Measurements from ENCODE around the gene VSTM4. TPM values are rescaled to one million over a fixed set of nuclear protein-coding genes. Genes with fewer than 3 reads are reported as not detected.

VSTM4 gene
- total RNA-seq, 1 donor from 2014 or later: 12.2 TPM

DNA sequence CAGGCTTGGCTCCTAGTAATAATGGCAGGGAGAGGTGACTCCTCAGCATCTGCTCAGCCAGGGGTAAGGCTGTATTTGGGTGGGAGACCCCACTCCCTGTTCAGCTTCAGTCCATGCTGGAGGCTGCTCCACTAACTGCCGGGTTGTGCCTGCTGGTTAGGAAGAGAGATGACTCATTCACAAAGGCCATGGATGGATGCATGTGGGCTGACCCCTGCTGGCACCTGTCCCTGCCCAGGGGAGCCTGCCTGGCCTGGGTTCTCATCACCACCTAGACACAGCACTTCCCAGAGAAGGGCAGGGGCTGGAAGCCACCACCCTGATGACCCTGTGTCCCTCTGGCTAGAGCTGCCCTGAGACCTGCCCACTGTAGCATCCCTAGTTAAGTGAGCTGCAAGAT, 59.0 kb downstream of the VSTM4 start:
- no peak for ATAC-seq
- intact Hi-C loops (cut with micrococcal nuclease): no loop called here

DNA sequence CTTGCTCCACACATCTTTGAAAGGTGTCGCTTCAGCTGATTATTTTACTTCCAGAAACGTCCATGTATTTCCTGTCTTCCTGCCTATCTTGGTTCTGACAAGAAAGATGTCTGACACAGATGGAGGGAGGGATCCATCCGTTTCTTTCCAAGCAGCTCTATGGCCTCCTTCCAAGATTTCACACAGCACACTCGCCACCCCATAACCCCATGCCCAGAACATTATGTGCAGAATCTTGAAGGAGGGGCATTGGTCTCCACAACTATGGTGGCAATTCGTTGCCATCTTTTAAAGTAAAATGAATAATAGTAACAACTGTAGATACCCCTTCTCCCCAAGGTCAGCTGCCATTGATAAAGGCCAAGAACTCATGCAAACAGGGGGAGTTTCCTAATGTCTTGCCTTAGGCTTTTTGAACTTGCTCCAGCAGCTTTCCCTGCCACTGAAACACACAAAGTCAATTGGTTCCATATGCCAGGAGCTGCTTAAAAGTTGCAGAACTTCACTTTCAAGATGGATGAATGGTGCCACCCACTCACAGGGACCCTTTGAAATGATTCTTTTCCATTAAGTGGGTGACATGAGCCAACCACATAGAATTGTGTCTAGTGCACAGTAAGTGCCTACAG, 60.0 kb downstream of the VSTM4 start:
- peak; percentile 31 for ATAC-seq
- intact Hi-C loops (cut with micrococcal nuclease): no loop called here
- no peak for DNase-seq

More for the DNA sequence above, 59.0 kb downstream of the VSTM4 start:
- DNase-seq: no peak

DNA sequence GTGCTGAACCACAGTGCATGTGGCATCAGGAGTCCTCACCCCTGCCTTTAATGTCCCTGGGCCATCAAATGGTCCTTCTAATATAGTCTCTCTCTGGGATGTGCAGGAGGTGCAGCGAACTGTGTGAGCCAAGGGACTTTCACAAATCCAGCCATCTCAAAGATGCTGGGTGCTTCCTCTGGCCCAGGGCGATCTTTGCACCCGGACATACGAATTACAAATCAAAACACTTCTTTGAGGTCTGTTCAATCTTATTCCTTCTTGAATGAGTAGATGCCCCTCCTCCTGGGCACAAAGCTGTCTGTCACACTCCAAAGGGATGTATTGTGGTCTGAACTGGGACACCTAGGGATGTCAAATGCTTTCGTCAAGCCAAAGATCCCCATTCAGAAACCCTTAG, 60.6 kb downstream of the VSTM4 start:
- no peak for DNase-seq
- intact Hi-C loops (cut with micrococcal nuclease): no loop called here
- ATAC-seq: no peak

DNA sequence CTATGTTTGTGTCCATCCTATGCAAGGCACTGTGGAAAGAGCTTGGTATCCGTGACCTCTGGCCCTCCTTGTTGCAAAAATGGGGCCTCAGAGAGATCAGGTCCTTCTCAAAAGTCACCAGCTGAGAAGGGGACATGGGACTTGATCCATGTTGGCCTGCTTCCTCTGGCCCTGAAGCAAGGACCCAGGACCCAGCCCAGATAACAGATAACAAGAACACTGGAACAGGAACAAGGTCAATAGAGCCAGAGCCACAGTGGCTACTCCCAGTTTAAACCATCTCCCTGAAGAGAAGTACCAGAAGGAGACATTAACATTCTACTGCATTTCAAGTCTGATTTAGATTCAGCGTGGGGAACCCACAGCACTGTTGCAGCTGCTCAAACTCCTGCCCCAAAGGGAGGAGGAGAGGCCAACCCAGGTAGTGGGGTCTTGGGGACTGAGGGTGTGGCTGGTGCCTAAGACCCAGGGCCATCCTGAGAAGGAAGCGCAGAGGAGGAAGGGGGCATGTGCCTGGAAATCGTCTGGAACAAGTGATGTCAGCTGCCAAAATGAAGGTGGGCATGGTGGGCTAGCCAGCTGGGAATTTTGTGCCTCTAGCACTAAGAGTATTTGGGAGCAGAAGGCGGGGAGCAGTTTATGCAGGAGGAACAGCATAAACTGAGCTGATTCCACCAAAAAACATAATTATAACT, 61.2 kb downstream of the VSTM4 start:
- DNase-seq (no peak), ATAC-seq (peak; percentile 53)
- intact Hi-C loops (cut with micrococcal nuclease): no loop called here

DNA sequence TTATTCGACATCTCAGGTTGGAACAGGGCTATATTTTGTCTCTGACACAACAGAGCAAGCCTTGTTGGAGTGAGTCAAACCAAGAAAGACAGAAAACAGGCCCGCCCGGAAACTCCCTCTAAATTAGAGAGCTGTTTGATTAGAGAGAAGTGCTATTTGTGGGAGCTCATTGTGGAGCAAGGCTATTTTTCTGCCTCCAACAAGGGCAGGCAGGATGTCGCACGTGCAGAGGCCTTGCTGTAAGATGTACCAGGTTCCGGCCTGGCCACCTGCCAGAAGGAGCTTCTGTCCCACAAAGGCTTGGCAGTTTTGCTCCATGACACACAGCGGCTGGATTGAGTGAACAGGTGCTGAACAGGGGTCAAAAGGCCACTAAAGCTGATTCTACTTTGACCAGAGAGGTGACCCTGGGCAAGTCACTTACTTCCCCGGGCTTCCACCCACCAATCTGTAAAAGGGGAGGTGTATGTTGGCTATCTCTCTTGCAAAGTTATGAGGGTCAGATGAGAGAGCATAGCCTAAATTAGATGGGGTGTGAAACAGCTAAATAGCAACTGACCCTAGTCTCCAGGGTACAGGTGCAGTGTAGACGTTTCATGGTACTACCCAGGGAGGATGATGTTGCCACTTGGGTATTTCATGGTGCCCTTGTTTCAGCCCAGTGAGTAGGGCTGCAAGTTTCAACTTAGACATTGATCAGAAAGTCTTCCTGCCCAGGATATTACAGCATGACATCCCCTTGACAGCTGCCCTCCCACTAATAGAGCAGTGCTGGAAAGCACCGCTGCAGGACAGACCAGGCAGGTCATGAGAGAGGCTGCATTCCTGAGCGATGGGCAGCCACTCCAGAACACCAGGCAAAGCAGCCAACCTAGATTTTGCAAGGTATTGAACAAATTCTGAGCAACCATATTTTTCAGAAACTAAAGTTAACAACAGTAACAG, 62.0 kb downstream of the VSTM4 start:
- ATAC-seq: peak; percentile 73
- DNase-seq: peak; percentile 71
- intact Hi-C loops (cut with micrococcal nuclease): no loop called here

DNA sequence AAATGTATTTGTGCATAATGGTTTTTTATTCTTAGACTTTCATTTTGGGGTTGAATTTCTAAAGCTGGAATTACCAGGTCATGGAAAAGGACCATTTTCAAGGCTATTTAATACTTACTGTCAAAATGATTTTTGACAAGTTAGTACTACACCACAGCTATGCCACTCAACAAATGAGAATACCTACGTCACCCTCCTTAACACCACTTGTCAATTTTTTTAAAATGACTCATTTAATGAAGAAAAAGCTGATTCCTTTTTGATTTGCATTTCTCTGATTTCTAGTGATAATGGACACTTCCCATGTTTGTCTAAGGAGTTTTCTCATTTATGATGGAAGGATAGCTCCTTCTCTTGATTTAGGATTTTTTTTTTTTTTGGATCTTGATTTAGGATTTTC, 63.3 kb downstream of the VSTM4 start:
- intact Hi-C loops (cut with micrococcal nuclease): no loop called here
- DNase-seq: no peak
- ATAC-seq: no peak

DNA sequence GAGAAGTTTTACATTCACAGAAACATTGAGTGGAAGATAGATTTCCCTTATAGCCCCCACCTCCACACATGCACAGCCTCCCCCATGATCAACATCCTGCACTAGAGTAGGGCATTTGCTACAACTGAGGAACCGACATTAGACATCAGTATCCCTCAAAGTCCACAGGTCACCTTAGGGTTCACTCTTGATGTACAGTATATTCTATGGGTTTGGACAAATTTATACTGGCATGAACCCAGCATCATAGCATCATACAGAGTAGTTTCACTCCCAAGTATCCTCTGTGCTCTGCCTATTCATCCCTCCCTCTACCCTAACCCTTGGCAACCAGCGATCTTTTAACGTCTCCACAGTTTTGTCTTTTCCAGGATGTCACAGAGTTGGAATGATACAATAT, 64.4 kb downstream of the VSTM4 start:
- intact Hi-C loops (cut with micrococcal nuclease): no loop called here
- DNase-seq (no peak), ATAC-seq (no peak)

DNA sequence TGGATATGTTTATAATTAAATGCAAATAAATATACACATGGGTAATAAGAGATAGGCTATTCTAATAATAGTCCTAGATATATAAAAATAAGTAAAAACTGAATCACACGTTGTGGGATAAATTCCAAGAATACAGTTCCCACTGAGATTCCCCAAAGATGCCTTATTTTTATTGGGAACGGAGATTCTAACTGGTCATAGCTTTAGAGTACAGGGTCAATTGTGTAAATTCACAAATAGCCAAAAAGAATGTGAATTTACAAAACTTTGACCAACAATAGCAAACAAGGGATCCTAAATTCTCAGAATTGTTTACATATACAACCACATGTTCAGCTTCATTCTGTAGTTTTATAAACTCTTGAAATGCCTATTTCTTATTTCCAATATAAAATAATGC, 65.0 kb downstream of the VSTM4 start:
- DNase-seq (no peak), ATAC-seq (no peak)
- intact Hi-C loops (cut with micrococcal nuclease): no loop called here

DNA sequence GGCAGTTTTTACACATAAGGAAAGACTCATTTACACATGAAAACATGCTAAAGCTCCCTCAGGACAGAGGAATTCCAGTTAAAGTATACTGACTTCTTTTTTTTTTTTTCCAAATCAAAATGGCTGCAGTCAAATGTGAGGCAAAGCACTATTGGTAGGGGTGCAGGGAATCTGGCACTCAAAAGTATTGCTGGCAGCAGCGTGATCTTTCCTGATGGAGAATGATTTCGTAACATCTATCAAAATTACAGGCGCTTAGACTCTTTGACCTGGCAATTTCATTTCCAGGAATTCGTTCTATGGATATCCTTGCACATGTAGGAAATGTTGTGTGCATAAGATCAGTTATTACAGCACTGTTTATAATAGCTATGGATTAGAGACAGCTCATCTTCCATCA, 65.7 kb downstream of the VSTM4 start:
- intact Hi-C loops (cut with micrococcal nuclease): no loop called here
- ATAC-seq: no peak
- no peak for DNase-seq

DNA sequence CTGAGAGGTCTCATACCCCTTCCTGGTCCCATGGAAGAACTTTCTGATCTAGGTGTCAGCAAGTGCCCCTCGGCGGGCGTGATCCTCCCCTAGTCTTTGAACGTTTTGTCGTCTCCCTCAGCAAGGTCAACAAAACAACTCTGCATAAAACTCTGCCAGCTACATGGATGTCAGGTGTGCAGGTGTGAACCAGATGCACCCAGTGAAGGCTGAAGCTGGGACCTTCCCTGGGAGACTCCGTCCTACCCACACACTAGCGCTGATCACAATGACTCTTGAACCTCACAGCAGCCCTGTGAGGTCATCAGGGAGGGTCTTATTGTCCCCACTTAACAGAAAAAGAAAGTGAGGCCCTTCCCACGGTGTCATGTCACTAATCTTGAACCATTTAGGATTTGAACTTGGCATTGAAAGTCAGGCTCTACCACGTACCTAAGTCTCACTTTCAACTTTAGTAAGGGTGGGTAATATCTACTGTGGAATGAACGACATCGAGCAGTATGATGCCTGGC, 68.1 kb downstream of the VSTM4 start:
- ATAC-seq (no peak), DNase-seq (no peak)
- intact Hi-C loops (cut with micrococcal nuclease): no loop called here

DNA sequence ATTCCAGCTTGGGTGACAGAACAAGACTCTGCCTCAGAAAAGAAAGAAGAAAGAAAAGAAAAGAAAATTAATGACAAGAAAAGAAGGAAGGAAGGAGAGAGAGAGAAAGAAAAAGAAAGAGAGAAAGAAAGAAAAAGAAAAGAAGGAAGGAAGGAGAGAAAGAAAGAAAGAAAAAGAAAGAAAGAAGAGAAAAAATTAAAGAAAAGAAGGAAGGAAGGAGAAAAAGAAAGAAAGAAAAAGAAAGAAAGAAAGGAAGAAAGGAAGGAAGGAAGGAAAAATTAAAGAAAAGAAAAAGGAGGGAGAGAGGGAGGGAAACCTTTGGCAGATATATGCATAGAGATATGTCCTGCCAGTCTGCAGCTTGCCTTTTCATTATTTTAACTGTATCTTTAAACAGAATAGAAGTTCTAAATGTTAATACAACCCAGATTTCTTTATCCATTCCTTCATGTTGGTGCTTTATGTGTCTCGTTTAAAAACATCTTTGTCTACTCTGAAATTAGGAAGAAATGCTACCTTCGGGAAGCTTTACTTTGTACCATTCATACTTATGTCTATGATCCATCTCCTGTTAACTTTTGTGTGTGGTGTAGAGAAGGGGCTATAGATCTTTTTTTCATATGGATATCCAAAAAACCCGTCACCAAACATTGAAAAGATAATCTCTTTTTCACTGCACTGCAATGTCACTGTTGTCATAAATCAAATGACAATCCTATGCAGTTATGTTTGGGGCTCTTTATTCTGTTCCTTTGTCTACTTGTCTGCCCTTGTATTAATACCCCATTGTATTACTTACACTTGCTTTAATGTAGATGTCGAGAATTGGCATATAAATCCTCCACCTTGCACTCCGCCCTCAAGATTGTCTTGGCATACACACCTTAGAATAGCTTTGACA, 70.8 kb downstream of the VSTM4 start:
- DNase-seq: no peak
- intact Hi-C loops (cut with micrococcal nuclease): no loop called here
- no peak for ATAC-seq

DNA sequence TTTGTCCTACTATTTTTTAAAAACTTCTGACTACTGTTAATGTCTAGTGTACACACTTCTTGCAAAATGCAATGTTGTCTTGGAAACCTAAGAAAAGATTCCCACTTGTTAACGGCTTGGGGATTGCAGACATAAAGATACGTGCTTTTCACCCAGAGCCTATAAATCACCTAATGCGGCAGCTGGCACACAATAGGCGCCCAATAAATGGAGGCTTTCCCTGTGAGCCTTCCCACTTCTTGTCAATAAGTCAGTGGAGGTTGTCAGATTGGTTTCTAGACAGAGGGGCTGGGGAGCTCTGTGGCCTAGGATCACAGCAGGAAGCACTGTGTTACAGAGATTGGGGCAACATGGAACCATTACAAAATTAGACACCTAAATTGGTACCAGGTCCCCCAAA, 74.7 kb downstream of the VSTM4 start:
- intact Hi-C loops (cut with micrococcal nuclease): no loop called here
- DNase-seq: no peak
- no peak for ATAC-seq

DNA sequence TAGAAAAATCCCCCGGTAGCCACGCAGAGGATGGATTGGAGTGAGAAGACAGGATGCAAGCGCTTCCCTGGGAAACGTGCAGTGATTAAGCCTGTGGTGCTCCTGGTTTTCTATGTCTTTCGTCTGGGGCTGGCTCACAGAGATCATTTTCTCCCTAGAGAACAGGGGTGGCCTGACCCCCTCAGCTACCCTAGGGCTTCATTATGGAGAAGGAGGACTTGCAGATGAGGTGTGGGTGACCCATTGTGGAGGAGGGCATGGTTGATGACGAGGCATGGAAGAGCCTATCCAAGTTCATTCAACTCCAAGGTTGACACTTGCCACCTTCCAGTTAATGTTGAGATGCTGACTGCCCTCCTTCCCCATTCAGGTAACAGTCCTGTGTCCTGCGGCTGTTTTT, 75.9 kb downstream of the VSTM4 start:
- intact Hi-C loops (cut with micrococcal nuclease): no loop called here
- DNase-seq: no peak
- no peak for ATAC-seq

DNA sequence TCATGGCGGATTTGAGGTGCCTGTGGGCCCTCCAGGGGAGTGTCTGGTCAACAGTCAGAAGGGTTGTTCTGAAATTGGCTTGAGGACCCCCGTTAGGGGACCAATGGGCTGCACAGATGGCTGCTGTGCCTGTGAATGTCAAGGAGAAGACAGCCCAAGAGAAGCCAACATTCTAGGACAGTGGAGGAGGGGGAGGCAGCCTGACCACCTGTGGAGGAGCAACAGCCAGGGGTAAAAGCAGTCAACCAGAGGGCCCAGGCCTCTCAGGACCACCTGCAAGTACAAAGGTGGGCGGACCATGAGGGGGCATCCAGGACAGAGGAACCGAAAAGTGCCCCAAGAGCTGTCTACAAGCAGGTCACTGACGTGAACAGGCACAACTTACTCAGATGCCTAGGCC, 76.6 kb downstream of the VSTM4 start:
- ATAC-seq: no peak
- no peak for DNase-seq
- intact Hi-C loops (cut with micrococcal nuclease): no loop called here

DNA sequence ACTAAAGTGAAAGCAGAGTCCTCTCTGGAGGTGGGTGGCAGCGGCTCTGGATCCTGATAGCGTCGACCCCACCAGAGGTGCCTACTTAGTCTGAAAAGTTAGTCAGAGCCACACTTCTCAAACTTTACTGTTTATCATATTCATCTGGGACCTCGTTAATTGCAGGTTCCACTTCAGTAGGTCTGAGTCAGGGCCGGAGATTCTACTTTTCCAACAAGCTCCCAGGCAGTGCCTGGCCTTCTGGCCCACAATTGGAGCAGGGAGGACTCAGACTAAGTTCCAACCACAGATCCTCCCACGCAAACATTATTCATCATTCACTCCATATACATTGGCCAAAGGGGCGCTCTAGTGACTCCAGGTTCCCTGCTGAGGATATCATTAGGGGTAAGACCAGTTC, 78.1 kb downstream of the VSTM4 start:
- intact Hi-C loops (cut with micrococcal nuclease): no loop called here
- ATAC-seq: no peak

DNA sequence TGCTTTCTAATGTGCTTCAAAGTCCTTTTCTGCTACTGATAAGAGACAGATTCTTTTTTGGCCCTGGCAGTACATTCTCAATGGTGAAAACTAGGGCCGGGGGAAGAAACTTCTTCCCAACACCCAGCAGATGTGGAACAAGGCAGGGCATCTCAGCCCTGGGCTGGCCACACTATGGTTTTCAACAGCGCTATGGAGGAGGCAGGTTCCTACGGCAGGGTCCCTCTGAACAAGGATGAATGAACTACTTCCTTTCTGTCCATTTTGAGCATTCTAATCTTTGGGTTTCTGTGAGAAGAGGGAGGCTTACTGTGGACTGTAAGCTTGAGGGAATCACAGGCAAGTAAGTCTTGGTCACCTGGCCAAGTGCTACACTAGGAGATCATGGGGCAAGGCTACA, 78.7 kb downstream of the VSTM4 start:
- intact Hi-C loops (cut with micrococcal nuclease): no loop called here
- ATAC-seq (no peak), DNase-seq (no peak)

More for the DNA sequence above, 78.1 kb downstream of the VSTM4 start:
- no peak for DNase-seq

DNA sequence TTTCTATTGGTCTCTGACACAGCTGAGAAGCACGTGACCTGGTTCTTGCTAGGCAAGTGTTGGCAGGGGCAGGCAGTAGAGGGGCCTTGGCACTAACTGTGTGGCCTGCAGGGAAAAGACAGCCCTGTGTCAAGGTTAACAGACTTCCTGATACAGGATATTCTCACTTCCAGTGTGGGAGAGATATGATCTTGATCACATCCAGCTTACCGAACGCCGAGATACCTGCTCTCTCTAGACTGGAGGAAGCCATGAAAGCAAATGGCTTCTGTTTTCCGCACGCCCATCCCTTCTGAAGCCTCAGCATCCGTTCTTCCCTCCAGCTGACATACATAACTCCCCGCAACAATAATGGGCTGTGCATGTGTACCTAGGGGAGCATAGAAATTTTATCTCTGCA, 79.4 kb downstream of the VSTM4 start:
- DNase-seq (no peak), ATAC-seq (no peak)
- intact Hi-C loops (cut with micrococcal nuclease): no loop called here

DNA sequence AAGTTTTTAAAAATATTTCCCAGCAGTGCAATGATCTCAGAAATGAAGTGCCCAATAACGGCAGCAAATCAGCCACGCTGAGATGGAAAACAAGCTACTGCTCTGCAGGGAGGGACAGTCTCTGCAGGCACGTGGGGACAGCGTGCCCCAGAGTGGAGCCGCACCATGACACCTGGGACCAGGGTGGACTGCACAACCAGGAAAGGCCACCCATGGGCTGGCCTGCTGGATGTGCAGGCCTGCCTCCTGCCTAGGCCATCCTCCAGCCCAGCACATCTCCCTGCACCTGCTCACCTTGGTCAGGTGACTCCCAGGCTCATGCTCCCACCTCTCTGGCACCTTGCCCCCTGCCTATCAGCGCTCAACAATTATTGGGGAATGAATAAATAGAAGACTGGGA, 80.4 kb downstream of the VSTM4 start:
- intact Hi-C loops (cut with micrococcal nuclease): no loop called here

DNA sequence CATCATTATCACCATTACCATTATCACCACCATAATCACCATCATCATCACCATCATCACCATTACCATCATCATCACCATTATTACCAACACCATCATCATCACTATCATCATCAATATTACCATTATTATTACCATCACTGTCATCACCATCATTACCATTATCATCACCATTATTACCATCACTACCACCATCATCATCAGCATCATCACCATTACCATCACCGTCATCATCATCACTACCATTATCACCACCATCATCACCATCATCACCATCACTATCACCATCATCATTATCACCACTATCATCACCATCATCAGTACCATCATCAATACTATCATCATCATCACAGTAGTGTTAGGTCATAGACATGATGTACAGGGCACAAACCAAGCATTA, 81.4 kb downstream of the VSTM4 start:
- DNase-seq: no peak
- intact Hi-C loops (cut with micrococcal nuclease): no loop called here
- ATAC-seq: no peak

More for the DNA sequence above, 80.4 kb downstream of the VSTM4 start:
- DNase-seq (no peak), ATAC-seq (no peak)
